DMS 273 (cell line): ENCODE data around the gene GALK2.

Experiments used
- DNase-seq: peaks from one replicate; lab custom pipeline; 2025; ENCODE audit not compliant: unreplicated experiment; lab: John Stamatoyannopoulos, UW

Gene GALK2

GRCh38 chr15:49169880-49170597 lies at the start of gene GALK2:
Gene GALK2 (plus strand): TSS chr15:49170247. CDS start chr15:49170323, 76 bp downstream.
- peak; percentile 88 for DNase-seq

GRCh38 chr15:49120832-49121231 lies 49.2 kb upstream of the GALK2 start:
- DNase-seq: no peak

GRCh38 chr15:49121901-49122300 lies 48.1 kb upstream of the GALK2 start:
- no peak for DNase-seq

GRCh38 chr15:49122541-49123062 lies 47.4 kb upstream of the GALK2 start:
- DNase-seq: no peak

- no peak for DNase-seq
Observed at GRCh38 chr15:49124371-49124770, 45.7 kb upstream of the GALK2 start.

- DNase-seq: no peak
Observed at GRCh38 chr15:49131403-49131802, 38.6 kb upstream of the GALK2 start.

- DNase-seq: no peak
Observed at GRCh38 chr15:49134683-49135341, 35.2 kb upstream of the GALK2 start.

GRCh38 chr15:49135342-49135857 lies 34.6 kb upstream of the GALK2 start:
- DNase-seq: no peak

GRCh38 chr15:49135911-49136310 lies 34.1 kb upstream of the GALK2 start:
- no peak for DNase-seq

GRCh38 chr15:49137861-49138260 lies 32.2 kb upstream of the GALK2 start:
- no peak for DNase-seq

GRCh38 chr15:49145651-49146609 lies 24.1 kb upstream of the GALK2 start:
- peak; percentile 44 for DNase-seq

GRCh38 chr15:49148298-49148697 lies 21.7 kb upstream of the GALK2 start:
- DNase-seq: no peak

GRCh38 chr15:49148727-49149126 lies 21.3 kb upstream of the GALK2 start:
- DNase-seq: no peak

- no peak for DNase-seq
Observed at GRCh38 chr15:49151831-49152230, 18.2 kb upstream of the GALK2 start.

GRCh38 chr15:49152552-49153312 lies 17.3 kb upstream of the GALK2 start:
- DNase-seq: no peak

- DNase-seq: no peak
Observed at GRCh38 chr15:49154359-49154758, 15.7 kb upstream of the GALK2 start.

- DNase-seq: no peak
Observed at GRCh38 chr15:49154799-49155109, 15.3 kb upstream of the GALK2 start.

- peak; percentile 97 for DNase-seq
Observed at GRCh38 chr15:49155110-49155833, 14.8 kb upstream of the GALK2 start, which contains the start of gene COPS2. Gene COPS2 (minus strand): TSS chr15:49155599. CDS start chr15:49155578, 21 bp downstream.

- DNase-seq: peak; percentile 29
Observed at GRCh38 chr15:49155834-49156627, 14.0 kb upstream of the GALK2 start.
